ENCODE results near the gene STEAP1B.

DNA sequence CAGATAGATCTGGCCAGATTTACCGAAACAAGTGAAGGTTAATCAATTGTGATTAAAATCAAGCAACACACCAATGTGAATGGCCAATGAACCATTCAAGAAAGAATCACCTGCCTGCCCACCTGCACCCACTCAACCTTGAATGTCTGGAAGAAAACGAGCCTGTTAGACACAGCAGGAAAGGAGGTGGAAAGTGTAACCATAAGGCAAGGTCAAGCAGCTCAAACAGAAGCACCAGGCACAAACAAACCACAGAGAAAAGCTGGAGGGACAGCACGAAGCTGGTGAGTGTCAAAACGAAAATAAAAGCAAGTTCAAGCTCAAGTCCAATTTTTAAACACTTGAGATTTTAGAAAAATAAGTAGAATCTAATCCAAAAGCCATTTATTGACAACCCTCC is 64.9 kb downstream of the STEAP1B start:
- TF ChIP-seq RAD21 (IDR thresholded peaks at IDR 0.05; ENCODE audit: low read length) (no peak), CHD2 (IDR thresholded peaks at IDR 0.05; ENCODE audit: low read length, partially characterized antibody) (no peak), ELF1 (IDR thresholded peaks at IDR 0.05) (no peak), POLR2AphosphoS5 (IDR thresholded peaks at IDR 0.05; ENCODE audit: low read depth, low read length) (no peak), EZH2phosphoT487 (IDR thresholded peaks at IDR 0.05; ENCODE audit: borderline replicate concordance, low read depth) (no peak), YY1 (IDR thresholded peaks at IDR 0.05; ENCODE audit: low read depth) (no peak)
- TF ChIP-seq, protein P1, sequence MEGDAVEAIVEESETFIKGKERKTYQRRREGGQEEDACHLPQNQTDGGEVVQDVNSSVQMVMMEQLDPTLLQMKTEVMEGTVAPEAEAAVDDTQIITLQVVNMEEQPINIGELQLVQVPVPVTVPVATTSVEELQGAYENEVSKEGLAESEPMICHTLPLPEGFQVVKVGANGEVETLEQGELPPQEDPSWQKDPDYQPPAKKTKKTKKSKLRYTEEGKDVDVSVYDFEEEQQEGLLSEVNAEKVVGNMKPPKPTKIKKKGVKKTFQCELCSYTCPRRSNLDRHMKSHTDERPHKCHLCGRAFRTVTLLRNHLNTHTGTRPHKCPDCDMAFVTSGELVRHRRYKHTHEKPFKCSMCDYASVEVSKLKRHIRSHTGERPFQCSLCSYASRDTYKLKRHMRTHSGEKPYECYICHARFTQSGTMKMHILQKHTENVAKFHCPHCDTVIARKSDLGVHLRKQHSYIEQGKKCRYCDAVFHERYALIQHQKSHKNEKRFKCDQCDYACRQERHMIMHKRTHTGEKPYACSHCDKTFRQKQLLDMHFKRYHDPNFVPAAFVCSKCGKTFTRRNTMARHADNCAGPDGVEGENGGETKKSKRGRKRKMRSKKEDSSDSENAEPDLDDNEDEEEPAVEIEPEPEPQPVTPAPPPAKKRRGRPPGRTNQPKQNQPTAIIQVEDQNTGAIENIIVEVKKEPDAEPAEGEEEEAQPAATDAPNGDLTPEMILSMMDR (IDR thresholded peaks at IDR 0.05) = no peak
- TF ChIP-seq, protein P2, sequence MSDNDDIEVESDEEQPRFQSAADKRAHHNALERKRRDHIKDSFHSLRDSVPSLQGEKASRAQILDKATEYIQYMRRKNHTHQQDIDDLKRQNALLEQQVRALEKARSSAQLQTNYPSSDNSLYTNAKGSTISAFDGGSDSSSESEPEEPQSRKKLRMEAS (IDR thresholded peaks at IDR 0.05; ENCODE audit: low read depth) = no peak
- TF ChIP-seq, protein P3, sequence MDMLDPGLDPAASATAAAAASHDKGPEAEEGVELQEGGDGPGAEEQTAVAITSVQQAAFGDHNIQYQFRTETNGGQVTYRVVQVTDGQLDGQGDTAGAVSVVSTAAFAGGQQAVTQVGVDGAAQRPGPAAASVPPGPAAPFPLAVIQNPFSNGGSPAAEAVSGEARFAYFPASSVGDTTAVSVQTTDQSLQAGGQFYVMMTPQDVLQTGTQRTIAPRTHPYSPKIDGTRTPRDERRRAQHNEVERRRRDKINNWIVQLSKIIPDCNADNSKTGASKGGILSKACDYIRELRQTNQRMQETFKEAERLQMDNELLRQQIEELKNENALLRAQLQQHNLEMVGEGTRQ (IDR thresholded peaks at IDR 0.05; ENCODE audit: borderline replicate concordance, low read depth, low read length) = no peak
